Breast epithelium (tissue), 3 donors: ENCODE data around the gene COL15A1.

ENCODE experiments used
- CTCF ChIP-seq, 3 donors: fragments of 450-650 bp; IDR thresholded peaks; one replicate each; pipeline ENCODE4 v1.5.1; 2016 to 2017; ENCODE audit warnings: antibody characterized with exemption in 3 of 3, mild to moderate bottlenecking in 3 of 3, moderate library complexity in 3 of 3
- POLR2A ChIP-seq: fragments of 450-650 bp; IDR thresholded peaks from one replicate; pipeline ENCODE4 v1.6.1; 2016; ENCODE audit warnings: antibody characterized with exemption, mild to moderate bottlenecking, moderate library complexity

GRCh38 chr9:99069075-99069474 is 125.4 kb downstream of the COL15A1 start:
- TF ChIP-seq CTCF (IDR thresholded peaks at IDR 0.05) (no peak), POLR2A (no peak)
